ENCODE results near the gene CDH12.

- TF ChIP-seq CTCF (IDR thresholded peaks at IDR 0.05), result peak in 3 of 4 experiments; percentile 45 to 62 (median 60)
- no peak for TF ChIP-seq POLR2A (IDR thresholded peaks at IDR 0.05)
- no peak for TF ChIP-seq POLR2AphosphoS5 (IDR thresholded peaks at IDR 0.05)
Measured at GRCh38 chr5:21802869-21803490, 1050.2 kb downstream of the CDH12 start.
